GM18517 (cell line): Measurements from ENCODE around the gene IFT74.
"Not testable (repeated sequence)": the region's sequence is repeated elsewhere in the genome, so short reads cannot be mapped to it uniquely, and the experiment has no call there.

ENCODE experiments used
- ATAC-seq: cut with Tn5 transposase; IDR thresholded peaks from one replicate; pipeline ENCODE4 v1.9.1; 2021; ENCODE audit warnings: mild to moderate bottlenecking, moderate library complexity; ENCODE audit not compliant: unreplicated experiment

Gene IFT74

GRCh38 chr9:27065288-27065687, 109.1 kb downstream of the IFT74 start:
- no peak for ATAC-seq

DNA sequence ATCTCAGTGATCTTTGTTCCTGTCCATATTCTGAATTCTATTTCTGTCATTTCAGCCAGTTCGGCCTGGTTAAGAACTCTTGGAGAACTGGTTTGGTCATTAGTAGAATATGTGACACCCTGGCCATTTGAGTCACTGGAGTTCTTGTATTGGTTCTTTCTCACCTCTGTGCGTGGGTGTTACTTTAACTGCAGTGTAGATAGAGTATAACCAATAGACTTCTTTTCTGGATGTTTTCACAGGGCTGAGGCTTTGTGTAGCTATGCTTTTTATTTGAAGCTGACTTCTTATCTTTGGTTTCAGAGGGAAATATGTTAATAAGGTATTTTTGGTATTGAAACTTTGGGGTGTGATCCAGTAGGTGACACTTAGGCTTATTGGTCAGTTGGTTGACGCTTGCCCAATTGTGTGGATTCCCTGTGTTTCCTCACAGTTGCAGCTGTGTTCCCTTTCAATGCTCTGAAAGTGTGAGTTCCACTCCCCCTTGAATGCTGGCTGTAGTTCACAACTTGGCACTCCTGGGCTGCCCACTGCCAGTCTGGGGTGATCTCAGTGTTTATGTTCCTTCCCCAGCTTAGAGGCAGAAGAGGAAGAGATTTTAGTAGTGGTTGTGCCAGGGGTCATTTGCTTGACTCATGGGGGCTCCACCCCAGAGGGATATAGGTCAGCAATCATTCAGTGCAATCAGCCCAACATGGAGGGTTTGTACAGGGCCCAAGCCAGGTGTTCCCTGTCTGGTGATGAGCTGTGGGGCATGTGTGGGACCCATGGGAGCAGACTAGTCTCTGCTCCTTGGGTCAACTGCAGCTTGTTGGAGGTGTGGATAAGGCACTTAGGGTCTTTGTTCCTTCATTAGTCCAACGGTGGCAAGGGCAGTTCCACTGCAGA, 117.9 kb downstream of the IFT74 start:
- ATAC-seq, result no peak

DNA sequence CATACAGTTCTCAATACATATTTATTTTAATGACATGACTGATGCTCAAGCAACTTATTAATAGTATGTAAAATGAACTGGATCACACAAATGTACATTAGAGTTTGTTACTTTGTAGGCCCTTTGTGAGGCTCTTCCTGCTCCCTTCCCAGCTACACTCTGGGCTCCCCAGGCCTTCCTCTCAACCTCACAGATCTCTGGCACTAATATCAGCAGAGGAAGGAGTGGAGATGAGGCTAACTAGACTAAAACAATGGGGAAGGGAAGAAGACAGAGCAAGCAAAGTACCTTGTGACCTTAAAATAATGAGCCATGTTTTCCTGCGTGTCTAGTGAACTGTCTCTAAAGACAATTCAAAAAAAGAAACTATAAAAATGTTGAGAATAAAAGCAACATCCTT, 122.5 kb downstream of the IFT74 start:
- ATAC-seq, result no peak

GRCh38 chr9:27085456-27085855, 129.2 kb downstream of the IFT74 start:
- ATAC-seq, result no peak

- no peak for ATAC-seq
These were observed 130.8 kb downstream of the IFT74 start for GRCh38 chr9:27086818-27087680.

- ATAC-seq, result no peak
These were observed 132.8 kb downstream of the IFT74 start for GRCh38 chr9:27088981-27089380.

GRCh38 chr9:27089706-27090105, 133.5 kb downstream of the IFT74 start:
- ATAC-seq, result no peak

GRCh38 chr9:27090231-27090630, 134.0 kb downstream of the IFT74 start:
- no peak for ATAC-seq

- ATAC-seq, result no peak
These were observed 134.5 kb downstream of the IFT74 start for GRCh38 chr9:27090711-27091110.

DNA sequence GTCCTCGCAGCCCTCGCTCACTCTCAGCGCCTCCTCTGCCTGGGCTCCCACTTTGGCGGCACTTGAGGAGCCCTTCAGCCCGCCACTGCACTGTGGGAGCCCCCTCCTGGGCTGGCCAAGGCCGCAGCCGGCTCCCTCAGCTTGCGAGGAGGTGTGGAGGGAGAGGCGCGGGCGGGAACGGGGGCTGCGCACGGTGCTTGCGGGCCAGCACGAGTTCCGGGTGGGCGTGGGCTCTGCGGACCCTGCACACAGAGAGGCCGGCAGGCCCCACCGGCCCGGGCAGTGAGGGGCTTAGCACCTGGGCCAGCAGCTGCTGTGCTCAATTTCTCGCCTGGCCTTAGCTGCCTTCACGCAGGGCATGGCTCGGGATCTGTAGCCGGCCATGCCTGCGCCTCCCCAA, 136.3 kb downstream of the IFT74 start:
- not testable (repeated sequence) for ATAC-seq

DNA sequence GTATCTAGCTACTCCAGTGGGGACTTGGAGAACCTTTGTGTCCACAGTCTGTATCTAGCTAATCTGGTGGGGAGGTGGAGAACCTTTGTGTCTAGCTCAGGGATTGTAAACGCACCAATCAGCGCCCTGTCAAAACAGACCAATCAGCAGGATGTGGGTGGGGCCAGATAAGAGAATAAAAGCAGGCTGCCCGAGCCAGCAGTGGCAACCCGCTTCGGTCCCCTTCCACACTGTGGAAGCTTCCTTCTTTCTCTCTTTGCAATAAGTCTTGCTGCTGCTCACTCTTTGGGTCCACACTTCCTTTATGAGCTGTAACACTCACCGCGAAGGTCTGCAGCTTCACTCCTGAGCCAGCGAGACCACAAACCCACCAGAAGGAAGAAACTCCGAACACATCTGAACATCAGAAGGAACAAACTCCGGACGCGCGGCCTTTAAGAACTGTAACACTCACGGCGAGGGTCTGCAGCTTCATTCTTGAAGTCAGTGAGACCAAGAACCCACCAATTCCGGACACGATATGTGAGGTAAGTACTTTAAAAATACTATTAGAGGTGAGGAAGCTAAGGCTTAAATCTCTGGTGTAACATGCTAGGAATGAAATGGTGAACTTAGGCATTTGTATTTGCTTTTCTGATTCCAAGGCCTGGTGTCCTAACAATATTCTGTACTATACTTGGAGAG, 137.3 kb downstream of the IFT74 start:
- ATAC-seq, result not testable (repeated sequence)

DNA sequence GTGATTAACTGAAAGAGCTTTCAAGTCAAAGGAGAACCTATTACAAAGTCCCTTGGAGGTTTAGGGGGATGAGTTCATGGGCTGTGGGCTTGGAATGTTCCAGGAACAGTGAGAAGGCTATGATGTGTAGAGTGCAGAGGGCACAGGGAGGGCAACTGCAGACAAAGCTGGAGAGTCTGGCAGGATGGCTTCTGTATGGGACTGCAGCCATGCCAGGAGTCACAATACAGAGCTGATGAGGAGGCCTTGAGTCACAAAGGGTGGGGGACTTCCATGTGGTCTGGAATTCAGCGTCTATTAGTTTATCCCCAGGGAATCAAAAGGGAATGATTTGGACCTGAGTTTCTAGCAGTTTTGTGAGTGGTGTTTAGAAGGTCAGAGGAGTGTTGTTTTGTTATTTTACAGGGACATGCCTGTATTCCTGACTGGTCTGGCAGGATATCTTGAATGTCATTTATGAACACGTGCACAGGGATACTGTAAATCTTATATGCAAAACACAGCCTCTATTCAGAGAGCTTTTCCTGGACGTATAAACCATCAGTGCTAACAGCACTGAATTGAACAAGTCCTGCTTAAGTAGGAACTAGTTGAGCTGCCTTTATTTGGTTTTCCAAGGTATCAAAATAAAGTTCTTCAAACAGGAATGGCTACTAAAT, 138.6 kb downstream of the IFT74 start:
- no peak for ATAC-seq

- ATAC-seq, result no peak
These were observed 151.0 kb downstream of the IFT74 start for GRCh38 chr9:27107241-27107640.

DNA sequence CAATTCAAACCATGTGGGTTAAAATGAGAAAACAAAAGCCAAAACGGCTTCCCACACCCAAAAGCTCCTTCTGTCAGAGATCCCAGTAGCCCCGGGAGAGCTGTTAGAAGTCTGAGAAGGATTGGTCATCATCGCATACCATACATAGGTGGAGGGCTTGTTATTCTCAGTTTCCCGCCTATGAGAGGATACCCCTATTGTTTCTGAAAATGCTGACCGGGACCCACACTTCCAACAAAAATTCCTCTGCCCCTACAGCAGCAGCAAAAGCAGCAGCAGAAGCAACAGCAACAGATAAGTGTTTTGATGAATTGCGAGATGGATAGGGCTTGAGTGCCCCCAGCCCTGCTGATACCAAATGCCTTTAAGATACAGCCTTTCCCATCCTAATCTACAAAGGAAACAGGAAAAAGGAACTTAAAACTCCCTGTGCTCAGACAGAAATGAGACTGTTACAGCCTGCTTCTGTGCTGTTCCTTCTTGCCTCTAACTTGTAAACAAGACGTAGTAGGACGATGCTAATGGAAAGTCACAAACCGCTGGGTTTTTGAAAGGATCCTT, 152.8 kb downstream of the IFT74 start, which contains the start of gene TEK:
TEK (plus strand) TSS at position 245 of the 561 bp plus-strand sequence. CDS start 366 bp downstream, outside the sequence.
- no peak for ATAC-seq

DNA sequence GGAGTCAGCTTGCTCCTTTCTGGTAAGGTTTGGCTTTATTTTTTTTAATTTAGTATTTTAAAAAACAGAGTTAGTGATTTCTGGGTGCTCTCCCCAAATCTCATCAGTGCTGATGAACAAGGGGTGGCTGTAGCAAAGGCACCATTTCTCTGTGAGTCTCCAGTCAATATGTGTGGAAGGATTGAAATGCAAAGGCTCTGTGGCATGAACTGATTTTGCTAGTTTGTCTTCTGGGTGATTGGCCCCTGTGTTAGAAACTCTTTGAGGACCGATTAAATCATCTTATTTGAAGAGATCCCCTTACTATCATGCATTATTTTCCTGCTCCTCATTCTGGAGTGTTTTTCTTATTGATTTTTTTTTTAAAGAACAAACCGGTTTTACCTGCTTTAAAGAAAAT, 153.4 kb downstream of the IFT74 start:
- ATAC-seq, result no peak

GRCh38 chr9:27110181-27110580, 154.0 kb downstream of the IFT74 start:
- no peak for ATAC-seq

DNA sequence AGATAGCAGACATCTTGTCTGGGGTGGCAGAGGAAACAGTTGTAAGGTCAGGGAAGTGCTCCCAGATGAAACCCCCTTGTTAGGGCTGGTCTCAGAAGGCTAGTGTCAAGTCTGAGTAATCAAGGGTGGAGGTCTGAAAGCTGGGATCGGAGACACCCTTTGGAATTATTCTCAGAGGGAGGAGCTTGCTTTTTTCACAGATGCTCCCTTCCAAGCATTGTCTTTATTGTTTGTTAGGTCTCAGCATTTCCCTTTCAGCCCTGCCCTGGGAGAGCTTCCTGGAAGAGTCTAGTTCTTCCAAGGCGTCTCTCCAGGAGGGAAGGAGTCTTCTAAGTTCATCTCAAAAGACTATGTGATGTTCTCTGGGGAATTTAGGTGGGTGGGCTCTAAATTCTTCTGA, 156.0 kb downstream of the IFT74 start:
- ATAC-seq, result no peak
